Right lobe of liver (tissue), 4 donors: Measurements from ENCODE around the gene SH3PXD2A.

Experiments used
- CTCF ChIP-seq, 4 donors: fragments of 200-600 bp in 3 of 4; fragments of 450-650 bp in 1 of 4; IDR thresholded peaks; one replicate each; pipeline versions ENCODE4 v1.5.1 to v1.8.0; 2016 to 2022; ENCODE audit warnings: antibody characterized with exemption in 4 of 4, mild to moderate bottlenecking in 2 of 4
- POLR2A ChIP-seq: fragments of 450-650 bp; IDR thresholded peaks from one replicate; pipeline ENCODE4 v1.6.1; 2017; ENCODE audit warnings: antibody characterized with exemption, mild to moderate bottlenecking
- donor health status: DM: no; HTN: no; CAD: no.
- donor health status: DM: no; HTN: no; CAD: no.
- donor health status: DM: no; HTN: yes; CAD: no.

GRCh38 chr10:103612462-103613365 lies 242.7 kb downstream of the SH3PXD2A start:
- no peak for TF ChIP-seq POLR2A
- TF ChIP-seq CTCF (IDR thresholded peaks at IDR 0.05), result no peak
